ENCODE results near the gene KCNK6.

KCNK6 gene

DNA sequence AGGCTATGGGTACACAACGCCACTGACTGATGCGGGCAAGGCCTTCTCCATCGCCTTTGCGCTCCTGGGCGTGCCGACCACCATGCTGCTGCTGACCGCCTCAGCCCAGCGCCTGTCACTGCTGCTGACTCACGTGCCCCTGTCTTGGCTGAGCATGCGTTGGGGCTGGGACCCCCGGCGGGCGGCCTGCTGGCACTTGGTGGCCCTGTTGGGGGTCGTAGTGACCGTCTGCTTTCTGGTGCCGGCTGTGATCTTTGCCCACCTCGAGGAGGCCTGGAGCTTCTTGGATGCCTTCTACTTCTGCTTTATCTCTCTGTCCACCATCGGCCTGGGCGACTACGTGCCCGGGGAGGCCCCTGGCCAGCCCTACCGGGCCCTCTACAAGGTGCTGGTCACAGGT is 6.9 kb downstream of the KCNK6 start:
- TF ChIP-seq, protein P1, sequence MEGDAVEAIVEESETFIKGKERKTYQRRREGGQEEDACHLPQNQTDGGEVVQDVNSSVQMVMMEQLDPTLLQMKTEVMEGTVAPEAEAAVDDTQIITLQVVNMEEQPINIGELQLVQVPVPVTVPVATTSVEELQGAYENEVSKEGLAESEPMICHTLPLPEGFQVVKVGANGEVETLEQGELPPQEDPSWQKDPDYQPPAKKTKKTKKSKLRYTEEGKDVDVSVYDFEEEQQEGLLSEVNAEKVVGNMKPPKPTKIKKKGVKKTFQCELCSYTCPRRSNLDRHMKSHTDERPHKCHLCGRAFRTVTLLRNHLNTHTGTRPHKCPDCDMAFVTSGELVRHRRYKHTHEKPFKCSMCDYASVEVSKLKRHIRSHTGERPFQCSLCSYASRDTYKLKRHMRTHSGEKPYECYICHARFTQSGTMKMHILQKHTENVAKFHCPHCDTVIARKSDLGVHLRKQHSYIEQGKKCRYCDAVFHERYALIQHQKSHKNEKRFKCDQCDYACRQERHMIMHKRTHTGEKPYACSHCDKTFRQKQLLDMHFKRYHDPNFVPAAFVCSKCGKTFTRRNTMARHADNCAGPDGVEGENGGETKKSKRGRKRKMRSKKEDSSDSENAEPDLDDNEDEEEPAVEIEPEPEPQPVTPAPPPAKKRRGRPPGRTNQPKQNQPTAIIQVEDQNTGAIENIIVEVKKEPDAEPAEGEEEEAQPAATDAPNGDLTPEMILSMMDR (IDR thresholded peaks at IDR 0.05; ENCODE audit: insufficient read depth, low read length), result no peak
- no peak for TF ChIP-seq GABPA (IDR thresholded peaks at IDR 0.05; ENCODE audit: low read depth)
- no peak for TF ChIP-seq POLR2AphosphoS5 (IDR thresholded peaks at IDR 0.05; ENCODE audit: low read depth)
- TF ChIP-seq, protein P2, sequence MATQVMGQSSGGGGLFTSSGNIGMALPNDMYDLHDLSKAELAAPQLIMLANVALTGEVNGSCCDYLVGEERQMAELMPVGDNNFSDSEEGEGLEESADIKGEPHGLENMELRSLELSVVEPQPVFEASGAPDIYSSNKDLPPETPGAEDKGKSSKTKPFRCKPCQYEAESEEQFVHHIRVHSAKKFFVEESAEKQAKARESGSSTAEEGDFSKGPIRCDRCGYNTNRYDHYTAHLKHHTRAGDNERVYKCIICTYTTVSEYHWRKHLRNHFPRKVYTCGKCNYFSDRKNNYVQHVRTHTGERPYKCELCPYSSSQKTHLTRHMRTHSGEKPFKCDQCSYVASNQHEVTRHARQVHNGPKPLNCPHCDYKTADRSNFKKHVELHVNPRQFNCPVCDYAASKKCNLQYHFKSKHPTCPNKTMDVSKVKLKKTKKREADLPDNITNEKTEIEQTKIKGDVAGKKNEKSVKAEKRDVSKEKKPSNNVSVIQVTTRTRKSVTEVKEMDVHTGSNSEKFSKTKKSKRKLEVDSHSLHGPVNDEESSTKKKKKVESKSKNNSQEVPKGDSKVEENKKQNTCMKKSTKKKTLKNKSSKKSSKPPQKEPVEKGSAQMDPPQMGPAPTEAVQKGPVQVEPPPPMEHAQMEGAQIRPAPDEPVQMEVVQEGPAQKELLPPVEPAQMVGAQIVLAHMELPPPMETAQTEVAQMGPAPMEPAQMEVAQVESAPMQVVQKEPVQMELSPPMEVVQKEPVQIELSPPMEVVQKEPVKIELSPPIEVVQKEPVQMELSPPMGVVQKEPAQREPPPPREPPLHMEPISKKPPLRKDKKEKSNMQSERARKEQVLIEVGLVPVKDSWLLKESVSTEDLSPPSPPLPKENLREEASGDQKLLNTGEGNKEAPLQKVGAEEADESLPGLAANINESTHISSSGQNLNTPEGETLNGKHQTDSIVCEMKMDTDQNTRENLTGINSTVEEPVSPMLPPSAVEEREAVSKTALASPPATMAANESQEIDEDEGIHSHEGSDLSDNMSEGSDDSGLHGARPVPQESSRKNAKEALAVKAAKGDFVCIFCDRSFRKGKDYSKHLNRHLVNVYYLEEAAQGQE (IDR thresholded peaks at IDR 0.05; ENCODE audit: insufficient replicate concordance, low read depth), result no peak
- TF ChIP-seq SPI1 (IDR thresholded peaks at IDR 0.05; ENCODE audit: borderline replicate concordance, low read depth), result no peak
- H3K27me3 ChIP-seq (ENCODE audit: insufficient read depth, poor library complexity, severe bottlenecking), result no peaks in the 10 kb centered on the region
- no peak for DNase-seq (ENCODE audit: low read depth in 1 of 2, low spot score in 1 of 2)
- H3K4me3 ChIP-seq (replicated peaks; ENCODE audit: insufficient read depth, low read length), result no peak overlapping the region
- H3K27ac ChIP-seq (replicated peaks), result no peak overlapping the region

DNA sequence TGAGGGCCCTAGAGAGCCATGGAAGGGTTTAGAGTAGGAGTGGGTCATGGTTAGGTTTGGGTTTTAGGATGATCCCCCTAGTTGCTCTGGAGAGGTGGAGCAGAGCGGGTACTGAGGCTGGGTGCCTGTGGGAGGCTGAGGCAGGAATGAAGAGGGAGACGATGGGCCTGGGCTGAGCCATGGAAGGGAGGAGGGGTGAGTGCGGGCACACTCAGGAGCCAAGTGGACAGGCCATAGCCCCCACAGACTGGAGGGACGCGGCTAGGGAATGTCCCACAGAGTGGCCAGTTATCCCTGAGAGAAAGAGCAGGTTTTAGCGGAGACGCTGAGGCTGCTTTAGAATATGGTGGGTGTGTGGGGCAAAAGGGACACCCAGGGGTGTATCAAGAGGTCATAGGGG is 10.0 kb downstream of the KCNK6 start:
- no peak for TF ChIP-seq GABPA (IDR thresholded peaks at IDR 0.05; ENCODE audit: low read depth)
- no peak for DNase-seq (ENCODE audit: low read depth in 1 of 2, low spot score in 1 of 2)
- Histone ChIP-seq H3K4me3 (replicated peaks; ENCODE audit: insufficient read depth, low read length) (no peak overlapping the region), H3K27me3 (ENCODE audit: insufficient read depth, poor library complexity, severe bottlenecking) (no peaks in the 10 kb centered on the region), H3K27ac (replicated peaks) (no peak overlapping the region)

DNA sequence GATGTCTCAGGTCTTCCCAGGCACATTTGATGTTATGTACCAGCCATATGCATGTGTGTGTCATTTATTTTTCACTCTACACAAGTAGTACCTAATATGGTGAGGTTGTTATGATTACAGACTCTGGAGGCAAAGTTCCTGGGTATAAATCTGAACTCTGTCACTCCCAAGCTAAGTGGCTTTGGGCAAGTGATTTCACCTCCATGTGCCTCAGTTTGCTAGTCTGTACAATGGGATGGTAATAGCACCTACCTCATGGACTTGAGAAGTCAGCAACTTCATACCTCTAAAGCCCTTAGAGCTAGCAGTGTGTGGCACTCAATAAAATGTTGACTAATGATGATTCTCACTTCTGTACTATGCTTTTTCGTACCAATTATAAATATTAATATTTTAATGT is 12.1 kb downstream of the KCNK6 start:
- Histone ChIP-seq H3K27ac (replicated peaks) (no peak overlapping the region), H3K4me3 (replicated peaks; ENCODE audit: insufficient read depth, low read length) (no peak overlapping the region), H3K27me3 (ENCODE audit: insufficient read depth, poor library complexity, severe bottlenecking) (no peaks in the 10 kb centered on the region)
- no peak for TF ChIP-seq SPI1 (IDR thresholded peaks at IDR 0.05; ENCODE audit: borderline replicate concordance, low read depth)
- TF ChIP-seq GABPA (IDR thresholded peaks at IDR 0.05; ENCODE audit: low read depth), result no peak
- TF ChIP-seq, protein P1 (IDR thresholded peaks at IDR 0.05; ENCODE audit: insufficient read depth, low read length), result no peak
- TF ChIP-seq, protein P2 (IDR thresholded peaks at IDR 0.05; ENCODE audit: insufficient replicate concordance, low read depth), result no peak
- no peak for DNase-seq (ENCODE audit: low read depth in 1 of 2, low spot score in 1 of 2)

DNA sequence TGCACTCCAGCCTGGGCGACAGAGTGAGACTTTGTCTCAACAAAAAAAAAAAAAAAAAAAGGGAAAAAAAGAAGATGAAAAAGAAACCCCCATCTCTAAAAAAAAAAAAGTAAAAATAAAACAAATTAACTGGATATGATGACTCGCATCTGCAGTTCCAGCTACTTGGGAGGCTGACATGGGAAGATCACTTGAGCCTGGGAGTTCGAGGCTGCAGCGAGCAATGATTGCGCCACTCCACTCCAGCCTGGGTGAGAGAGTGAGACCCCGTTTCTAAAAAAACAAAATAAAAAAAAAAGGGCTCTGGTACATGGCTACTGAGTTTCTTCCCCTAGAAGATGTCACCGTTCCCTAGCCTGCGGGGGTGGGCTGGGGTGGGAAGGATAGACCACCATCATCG is 13.6 kb downstream of the KCNK6 start:
- DNase-seq (ENCODE audit: low read depth in 1 of 2, low spot score in 1 of 2), result no peak
- TF ChIP-seq GABPA (IDR thresholded peaks at IDR 0.05; ENCODE audit: low read depth), result no peak
- TF ChIP-seq SPI1 (IDR thresholded peaks at IDR 0.05; ENCODE audit: borderline replicate concordance, low read depth), result no peak
- TF ChIP-seq, protein P1 (IDR thresholded peaks at IDR 0.05; ENCODE audit: insufficient read depth, low read length), result no peak
- TF ChIP-seq, protein P2 (IDR thresholded peaks at IDR 0.05; ENCODE audit: insufficient replicate concordance, low read depth), result no peak
- no peak for TF ChIP-seq POLR2AphosphoS5 (IDR thresholded peaks at IDR 0.05; ENCODE audit: low read depth)
- H3K4me3 ChIP-seq (replicated peaks; ENCODE audit: insufficient read depth, low read length), result no peak overlapping the region
- H3K27me3 ChIP-seq (ENCODE audit: insufficient read depth, poor library complexity, severe bottlenecking), result no peaks in the 10 kb centered on the region
- H3K27ac ChIP-seq (replicated peaks), result no peak overlapping the region
